HG02678 (cell line): ENCODE measurements around the gene RNU6-1.

Experiments used
- ATAC-seq: cut with Tn5 transposase; IDR thresholded peaks from one replicate; pipeline ENCODE4 v1.9.1; 2021; ENCODE audit warnings: mild to moderate bottlenecking, moderate library complexity; ENCODE audit not compliant: unreplicated experiment

The RNU6-1 gene

GRCh38 chr15:67834581-67835296 lies 5.1 kb downstream of the RNU6-1 start:
- ATAC-seq = no peak

GRCh38 chr15:67833710-67834511 lies 5.9 kb downstream of the RNU6-1 start:
- no peak for ATAC-seq

GRCh38 chr15:67832897-67833709 lies 6.7 kb downstream of the RNU6-1 start:
- ATAC-seq = no peak

GRCh38 chr15:67832031-67832551 lies 7.8 kb downstream of the RNU6-1 start:
- no peak for ATAC-seq

- no peak for ATAC-seq
Observed at GRCh38 chr15:67831363-67831762, 8.5 kb downstream of the RNU6-1 start.

GRCh38 chr15:67829647-67830504 lies 10.0 kb downstream of the RNU6-1 start:
- no peak for ATAC-seq

- no peak for ATAC-seq
Observed at GRCh38 chr15:67828969-67829646, 10.7 kb downstream of the RNU6-1 start.

GRCh38 chr15:67828278-67828968 lies 11.4 kb downstream of the RNU6-1 start:
- no peak for ATAC-seq

- no peak for ATAC-seq
Observed at GRCh38 chr15:67827562-67828277, 12.1 kb downstream of the RNU6-1 start.

GRCh38 chr15:67826717-67827561 lies 12.9 kb downstream of the RNU6-1 start:
- no peak for ATAC-seq

- ATAC-seq = no peak
Observed at GRCh38 chr15:67825881-67826716, 13.7 kb downstream of the RNU6-1 start.

- ATAC-seq = no peak
Observed at GRCh38 chr15:67824976-67825880, 14.6 kb downstream of the RNU6-1 start, which contains the start of gene SKOR1. TSS of gene SKOR1 (plus strand) at chr15:67825509. CDS start at chr15:67825603, 94 bp downstream.

GRCh38 chr15:67824197-67824968 lies 15.5 kb downstream of the RNU6-1 start:
- ATAC-seq = no peak

GRCh38 chr15:67823314-67824196 lies 16.3 kb downstream of the RNU6-1 start:
- ATAC-seq = no peak
